HEK293 (cell line): ENCODE data around the gene CDHR5.

ENCODE experiments used
- TCF7L2 ChIP-seq: IDR thresholded peaks from 2 replicates; pipeline ENCODE4 v1.6.1; 2011; ENCODE audit warnings: low read depth, mild to moderate bottlenecking, inconsistent platforms, low read length, moderate library complexity, borderline replicate concordance
- YY2 ChIP-seq: fragments of 450-650 bp; formaldehyde crosslinking; IDR thresholded peaks from 2 replicates; pipeline ENCODE4 v1.5.1; 2016; ENCODE audit warnings: missing biosample characterization, missing genetic modification characterization
- ZNF169 ChIP-seq: fragments of 450-650 bp; formaldehyde crosslinking; IDR thresholded peaks from 2 replicates; pipeline ENCODE4 v1.5.1; 2016; ENCODE audit warnings: missing biosample characterization, missing genetic modification characterization
- ZNF629 ChIP-seq: fragments of 450-650 bp; formaldehyde crosslinking; IDR thresholded peaks from 2 replicates; pipeline ENCODE4 v1.5.1; 2017; ENCODE audit warnings: missing biosample characterization, missing genetic modification characterization
- TF ChIP-seq, protein P1 (sequence below): fragments of 450-650 bp; formaldehyde crosslinking; IDR thresholded peaks from 2 replicates; pipeline ENCODE4 v1.5.1; 2016; ENCODE audit warnings: missing biosample characterization, missing genetic modification characterization
- TF ChIP-seq, protein P2 (sequence below): fragments of 450-650 bp; IDR thresholded peaks from 2 replicates; pipeline ENCODE4 v1.5.1; 2018; ENCODE audit warnings: missing biosample characterization, mild to moderate bottlenecking, missing genetic modification characterization
- TF ChIP-seq, protein P3 (sequence below): fragments of 450-650 bp; formaldehyde crosslinking; IDR thresholded peaks from 2 replicates; pipeline ENCODE4 v1.5.1; 2016; ENCODE audit warnings: missing biosample characterization, missing genetic modification characterization

DNA sequence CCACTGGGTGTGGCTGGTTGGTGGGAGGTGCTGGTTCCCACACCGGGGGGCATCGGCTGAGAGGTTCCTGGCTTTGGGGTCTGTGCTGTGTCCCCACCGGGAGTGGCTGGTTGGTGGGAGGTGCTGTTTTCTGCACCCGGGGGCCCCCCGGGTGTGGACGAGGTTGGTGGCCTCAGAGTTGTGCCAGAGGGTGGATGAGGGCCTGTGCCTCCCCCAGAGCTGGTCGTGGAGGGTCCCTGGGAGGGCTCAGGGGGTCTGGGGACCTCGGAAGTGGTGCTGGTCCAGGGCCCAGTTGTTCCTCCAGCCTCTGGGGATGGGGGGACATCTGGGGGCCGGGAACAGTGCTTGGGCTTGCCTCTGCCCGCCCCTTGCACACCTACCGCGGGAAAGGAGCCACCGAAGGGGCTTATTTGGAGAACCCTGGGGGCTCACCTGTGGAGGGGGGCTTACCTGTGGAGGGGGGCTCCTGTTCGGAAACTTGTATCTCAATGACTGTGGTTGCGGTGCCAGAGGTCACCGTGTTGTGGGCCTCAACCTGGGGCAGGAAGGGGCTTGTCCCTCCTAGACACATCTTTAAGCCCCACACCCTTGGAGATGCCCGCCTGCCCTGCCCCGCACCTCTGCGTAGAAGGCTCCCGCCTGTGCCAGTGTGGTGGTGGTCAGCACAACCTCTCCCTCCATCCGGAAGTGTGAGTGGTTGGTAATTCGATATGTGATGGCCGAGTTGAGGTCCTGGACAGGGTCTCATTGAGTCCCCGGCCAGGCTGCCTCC is 5.7 kb downstream of the CDHR5 start:
- TF ChIP-seq TCF7L2 (no peak), YY2 (tag by site-specific recombination) (no peak), ZNF629 (tag by site-specific recombination) (no peak), ZNF169 (tag by site-specific recombination) (no peak)
- TF ChIP-seq, protein P1, sequence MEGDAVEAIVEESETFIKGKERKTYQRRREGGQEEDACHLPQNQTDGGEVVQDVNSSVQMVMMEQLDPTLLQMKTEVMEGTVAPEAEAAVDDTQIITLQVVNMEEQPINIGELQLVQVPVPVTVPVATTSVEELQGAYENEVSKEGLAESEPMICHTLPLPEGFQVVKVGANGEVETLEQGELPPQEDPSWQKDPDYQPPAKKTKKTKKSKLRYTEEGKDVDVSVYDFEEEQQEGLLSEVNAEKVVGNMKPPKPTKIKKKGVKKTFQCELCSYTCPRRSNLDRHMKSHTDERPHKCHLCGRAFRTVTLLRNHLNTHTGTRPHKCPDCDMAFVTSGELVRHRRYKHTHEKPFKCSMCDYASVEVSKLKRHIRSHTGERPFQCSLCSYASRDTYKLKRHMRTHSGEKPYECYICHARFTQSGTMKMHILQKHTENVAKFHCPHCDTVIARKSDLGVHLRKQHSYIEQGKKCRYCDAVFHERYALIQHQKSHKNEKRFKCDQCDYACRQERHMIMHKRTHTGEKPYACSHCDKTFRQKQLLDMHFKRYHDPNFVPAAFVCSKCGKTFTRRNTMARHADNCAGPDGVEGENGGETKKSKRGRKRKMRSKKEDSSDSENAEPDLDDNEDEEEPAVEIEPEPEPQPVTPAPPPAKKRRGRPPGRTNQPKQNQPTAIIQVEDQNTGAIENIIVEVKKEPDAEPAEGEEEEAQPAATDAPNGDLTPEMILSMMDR (tag by site-specific recombination) = no peak
- TF ChIP-seq, protein P2, sequence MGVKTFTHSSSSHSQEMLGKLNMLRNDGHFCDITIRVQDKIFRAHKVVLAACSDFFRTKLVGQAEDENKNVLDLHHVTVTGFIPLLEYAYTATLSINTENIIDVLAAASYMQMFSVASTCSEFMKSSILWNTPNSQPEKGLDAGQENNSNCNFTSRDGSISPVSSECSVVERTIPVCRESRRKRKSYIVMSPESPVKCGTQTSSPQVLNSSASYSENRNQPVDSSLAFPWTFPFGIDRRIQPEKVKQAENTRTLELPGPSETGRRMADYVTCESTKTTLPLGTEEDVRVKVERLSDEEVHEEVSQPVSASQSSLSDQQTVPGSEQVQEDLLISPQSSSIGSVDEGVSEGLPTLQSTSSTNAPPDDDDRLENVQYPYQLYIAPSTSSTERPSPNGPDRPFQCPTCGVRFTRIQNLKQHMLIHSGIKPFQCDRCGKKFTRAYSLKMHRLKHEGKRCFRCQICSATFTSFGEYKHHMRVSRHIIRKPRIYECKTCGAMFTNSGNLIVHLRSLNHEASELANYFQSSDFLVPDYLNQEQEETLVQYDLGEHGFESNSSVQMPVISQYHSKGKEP (tag by site-specific recombination) = no peak
- TF ChIP-seq, protein P3, sequence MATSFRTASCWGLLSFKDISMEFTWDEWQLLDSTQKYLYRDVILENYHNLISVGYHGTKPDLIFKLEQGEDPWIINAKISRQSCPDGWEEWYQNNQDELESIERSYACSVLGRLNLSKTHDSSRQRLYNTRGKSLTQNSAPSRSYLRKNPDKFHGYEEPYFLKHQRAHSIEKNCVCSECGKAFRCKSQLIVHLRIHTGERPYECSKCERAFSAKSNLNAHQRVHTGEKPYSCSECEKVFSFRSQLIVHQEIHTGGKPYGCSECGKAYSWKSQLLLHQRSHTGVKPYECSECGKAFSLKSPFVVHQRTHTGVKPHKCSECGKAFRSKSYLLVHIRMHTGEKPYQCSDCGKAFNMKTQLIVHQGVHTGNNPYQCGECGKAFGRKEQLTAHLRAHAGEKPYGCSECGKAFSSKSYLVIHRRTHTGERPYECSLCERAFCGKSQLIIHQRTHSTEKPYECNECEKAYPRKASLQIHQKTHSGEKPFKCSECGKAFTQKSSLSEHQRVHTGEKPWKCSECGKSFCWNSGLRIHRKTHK = no peak
